ACHN (cell line): ENCODE results near the gene RAPGEF5.
A peak's percentile ranks its signal among the peaks of the same experiment; 100 is the strongest.

Source experiments
- DNase-seq: peaks from one replicate; pipeline ENCODE4 v3.0.0-alpha.2; 2015
- in situ Hi-C: cut with HindIII; loops from 2 replicates; pipeline ENCODE4 v1.10.0; 2017; ENCODE audit warnings: low sequenced_read_pairs, low pct_ligation_motif_present, low pct_unique_long_range_greater_than_20kb

Gene RAPGEF5

DNA sequence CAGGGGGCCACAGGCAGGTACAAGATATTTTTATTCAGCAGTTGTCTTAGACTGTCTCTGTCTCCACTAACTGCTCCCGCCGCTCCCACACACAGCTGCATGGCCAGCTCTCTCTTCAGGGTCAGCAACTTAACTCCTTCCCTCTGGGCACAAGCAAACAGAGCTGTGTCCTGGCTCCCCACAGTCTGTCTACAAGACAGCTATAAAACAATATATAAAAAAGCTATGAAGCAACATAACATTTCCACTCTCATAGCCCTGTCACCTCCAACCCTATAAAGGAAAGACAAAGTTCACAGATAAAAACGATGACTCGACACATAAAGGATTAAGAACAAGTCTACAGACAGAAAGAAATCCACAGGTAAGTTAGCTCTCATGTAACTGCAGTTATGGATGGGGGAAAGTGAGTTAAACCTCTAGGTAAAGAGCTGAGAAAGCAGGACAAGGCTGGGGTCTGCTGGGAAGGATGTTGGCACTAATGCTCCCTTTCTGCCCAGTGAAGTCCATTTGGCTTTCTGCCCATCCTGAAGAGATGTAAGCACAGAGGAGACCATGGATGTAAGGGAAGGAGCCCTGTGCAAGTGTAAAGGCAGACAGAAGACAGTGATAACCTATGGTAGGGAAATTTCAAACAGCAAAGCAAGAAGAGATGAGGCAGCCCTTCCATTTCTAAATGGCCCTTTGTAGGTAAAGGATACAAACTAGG, 27.0 kb downstream of the RAPGEF5 start:
- no peak for DNase-seq

DNA sequence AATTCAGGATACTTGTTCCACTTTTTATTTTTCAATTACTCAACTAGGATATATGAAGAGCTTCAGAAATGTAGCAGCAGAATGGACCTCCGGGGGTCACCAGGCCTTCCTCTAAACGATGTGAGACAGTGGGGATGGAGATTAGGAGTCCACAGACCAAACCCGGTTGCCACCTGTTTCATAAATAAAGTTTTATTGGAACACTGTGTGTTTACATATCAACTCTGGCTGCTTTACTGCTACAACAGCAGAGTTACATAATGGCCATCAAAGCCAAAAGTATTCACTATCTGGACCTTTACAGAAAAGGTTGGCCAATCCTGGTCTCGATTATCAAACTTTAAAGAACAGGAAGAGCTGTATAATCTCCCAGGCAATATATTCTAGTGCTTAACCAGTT, 30.8 kb downstream of the RAPGEF5 start:
- in situ Hi-C loops, result no loop called here
- no peak for DNase-seq

More for the DNA sequence above, 27.0 kb downstream of the RAPGEF5 start:
- in situ Hi-C loops, result no loop called here

DNA sequence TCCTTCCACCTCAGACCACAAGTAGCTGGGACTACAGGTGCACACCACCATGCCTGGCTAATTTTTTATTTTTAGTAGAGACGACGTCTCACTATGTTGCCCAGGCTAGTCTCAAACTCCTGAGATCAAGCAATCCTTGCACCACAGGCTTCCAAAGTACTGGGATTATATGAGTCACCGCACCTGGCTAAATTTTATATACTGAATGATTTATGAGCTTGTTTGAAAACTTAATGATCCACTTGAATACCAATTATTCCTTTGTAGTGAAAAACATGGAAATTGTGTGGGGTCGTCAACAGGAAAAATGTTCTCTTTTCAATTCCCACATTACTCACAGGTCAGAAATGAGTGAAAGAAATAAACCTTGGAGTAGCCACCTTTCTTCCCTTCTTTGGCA, 31.3 kb downstream of the RAPGEF5 start:
- in situ Hi-C loops, result no loop called here

DNA sequence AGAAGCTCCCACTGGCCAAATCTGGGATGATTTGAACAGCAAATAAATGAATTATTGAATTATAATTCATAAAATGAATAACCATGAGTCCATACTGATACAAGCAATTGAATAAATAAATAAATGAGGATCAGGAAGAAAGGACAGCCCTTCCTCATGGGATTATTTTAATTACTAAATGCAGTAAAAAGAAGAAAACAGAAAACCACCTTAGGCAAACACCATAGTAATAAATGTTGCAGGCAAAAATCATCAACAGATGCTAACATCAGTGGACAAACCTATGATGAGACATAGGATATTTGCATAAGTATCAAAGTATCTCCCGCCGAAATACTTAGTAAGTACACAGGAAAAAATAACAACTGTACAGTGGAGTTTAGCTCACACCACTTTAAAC, 33.2 kb downstream of the RAPGEF5 start:
- in situ Hi-C loops, result no loop called here
- DNase-seq, result no peak

More for the DNA sequence above, 31.3 kb downstream of the RAPGEF5 start:
- no peak for DNase-seq

DNA sequence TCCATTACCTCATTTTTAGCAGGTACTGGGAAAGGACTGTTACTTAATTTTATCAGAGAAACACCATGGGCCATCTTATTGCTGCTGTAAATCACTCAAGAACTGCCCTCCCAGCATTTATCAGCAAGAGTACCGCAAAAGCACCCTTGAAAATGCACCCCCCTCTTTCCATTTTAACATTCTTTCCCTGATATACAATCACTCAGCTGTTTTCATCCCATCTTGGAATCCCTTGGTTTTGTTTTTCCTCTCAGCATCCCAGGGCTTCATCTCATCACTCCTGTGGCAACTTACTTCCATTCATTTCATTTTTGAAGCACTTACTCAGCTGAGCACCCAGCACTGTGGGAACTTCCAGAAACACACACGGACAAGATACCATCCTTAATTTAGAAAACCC, 36.5 kb downstream of the RAPGEF5 start:
- DNase-seq, result no peak
- in situ Hi-C loops, result no loop called here

DNA sequence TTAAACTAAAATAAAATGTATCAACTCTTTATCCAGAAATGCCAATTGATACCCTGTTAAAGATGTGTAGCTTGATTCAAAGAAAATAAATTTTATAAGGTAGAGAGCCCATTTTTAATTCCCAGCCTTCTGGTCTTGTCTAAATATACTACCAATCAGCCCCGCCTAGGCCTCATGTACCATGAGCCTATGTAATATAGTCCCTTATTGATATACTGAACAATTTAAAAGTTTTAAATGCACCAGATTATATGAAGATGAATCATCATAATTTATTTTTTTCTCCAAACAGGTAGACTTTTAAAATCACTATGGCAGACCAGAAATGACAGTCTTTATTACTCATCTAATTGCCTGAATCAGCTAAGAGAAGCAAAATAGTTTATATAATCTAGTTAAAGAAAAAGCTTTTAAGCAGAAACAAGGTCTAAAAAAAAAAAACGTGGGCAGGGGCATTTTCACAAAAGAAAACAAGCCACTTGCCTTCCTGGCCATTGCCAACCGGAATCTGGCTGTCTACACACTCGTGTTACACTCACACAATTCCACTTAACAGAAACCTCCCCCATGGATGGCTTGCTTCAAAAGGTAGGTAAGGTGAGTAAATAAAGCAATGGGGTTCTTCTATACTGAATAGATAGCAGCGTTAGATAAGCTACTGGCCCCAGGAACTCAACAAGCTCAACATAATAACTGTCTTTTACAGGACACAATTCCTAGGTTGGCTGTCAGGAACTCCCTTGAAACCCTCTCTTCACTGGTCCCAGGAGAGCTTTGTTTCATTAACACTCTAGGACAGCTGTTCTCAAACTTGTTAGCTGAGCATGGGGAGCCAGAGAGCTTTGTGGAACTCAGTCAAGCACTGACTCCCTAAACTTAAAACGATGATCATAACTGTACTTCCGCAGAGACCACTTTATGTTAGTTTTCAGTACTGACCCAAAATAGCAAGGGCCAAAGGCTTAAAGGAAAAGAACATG, 37.2 kb downstream of the RAPGEF5 start:
- DNase-seq, result no peak
- in situ Hi-C loops, result no loop called here

DNA sequence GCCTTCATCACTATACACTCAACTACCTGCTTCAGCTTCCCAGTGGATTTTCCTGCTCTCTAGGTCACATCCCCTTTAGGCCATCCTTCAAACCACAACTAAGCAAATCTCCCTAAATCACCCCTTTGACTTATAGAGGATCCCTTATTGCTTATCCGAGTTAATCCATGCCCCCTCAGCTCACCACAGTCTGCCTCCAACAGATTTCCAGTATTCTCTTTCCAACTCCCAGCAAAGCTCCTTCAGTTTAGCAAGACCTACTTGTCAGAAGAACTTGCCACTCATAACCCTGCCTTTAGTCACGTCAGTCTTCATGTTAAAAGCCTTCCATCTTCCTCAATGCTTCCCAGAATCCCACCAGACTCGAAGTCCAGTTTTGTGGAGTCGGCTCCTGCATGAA, 38.6 kb downstream of the RAPGEF5 start:
- in situ Hi-C loops, result no loop called here

DNA sequence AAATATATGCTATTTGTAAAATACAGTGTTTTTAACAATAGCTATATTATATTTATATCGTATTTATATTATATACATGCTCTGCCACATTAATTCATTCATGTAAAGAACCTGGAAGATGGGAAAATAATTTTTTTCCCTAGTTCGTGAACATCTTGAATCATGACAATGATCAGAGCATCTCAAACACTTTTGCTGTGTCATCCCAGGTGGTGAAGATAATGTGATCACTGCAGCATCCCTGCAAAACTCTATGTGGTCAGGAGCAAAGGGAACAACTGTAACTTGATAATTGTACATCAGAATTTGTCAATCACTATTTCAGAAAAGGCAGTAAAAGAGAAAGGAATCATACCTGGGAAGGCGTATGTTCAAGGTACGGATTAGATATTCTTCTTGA, 39.3 kb downstream of the RAPGEF5 start:
- in situ Hi-C loops, result no loop called here
- DNase-seq, result no peak

More for the DNA sequence above, 38.6 kb downstream of the RAPGEF5 start:
- DNase-seq, result no peak

DNA sequence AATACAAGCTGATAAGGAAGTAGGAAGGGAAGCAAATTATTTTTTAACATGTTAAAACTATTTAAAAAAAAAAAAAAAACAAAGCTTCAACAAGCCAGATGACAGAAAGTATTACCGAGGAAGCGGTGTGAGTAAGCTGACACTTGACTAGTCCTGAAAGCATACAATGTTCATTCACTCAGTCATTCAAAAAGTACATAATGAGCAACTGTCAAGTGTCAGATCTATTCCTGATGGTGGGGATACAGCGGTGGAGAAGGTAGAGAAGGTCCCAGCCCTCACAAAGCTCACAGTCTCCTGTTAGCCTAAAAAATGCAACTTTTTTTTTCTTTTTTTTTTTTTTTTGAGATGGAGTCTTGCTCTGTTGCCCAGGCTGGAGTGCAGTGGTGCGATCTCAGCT, 40.0 kb downstream of the RAPGEF5 start:
- DNase-seq, result no peak
- in situ Hi-C loops, result no loop called here

DNA sequence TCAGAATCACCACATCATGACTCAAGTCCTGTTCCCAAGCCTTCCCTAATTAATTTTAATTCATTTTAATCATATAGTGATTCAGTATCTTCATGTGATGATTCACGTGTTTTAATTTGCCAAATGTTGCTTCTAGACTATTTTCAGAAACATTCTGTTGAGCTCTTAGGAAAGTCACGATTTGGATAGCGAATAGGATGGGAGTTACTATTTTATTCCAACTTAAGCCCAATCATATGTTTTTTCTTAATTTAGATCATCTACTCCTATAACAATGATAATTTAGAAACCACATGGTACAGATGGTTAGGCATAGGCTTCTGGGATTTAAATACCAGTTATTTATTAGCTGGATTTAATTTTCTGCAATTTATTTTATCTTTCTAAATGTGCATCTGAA, 49.1 kb downstream of the RAPGEF5 start:
- in situ Hi-C loops, result no loop called here
- DNase-seq, result no peak

DNA sequence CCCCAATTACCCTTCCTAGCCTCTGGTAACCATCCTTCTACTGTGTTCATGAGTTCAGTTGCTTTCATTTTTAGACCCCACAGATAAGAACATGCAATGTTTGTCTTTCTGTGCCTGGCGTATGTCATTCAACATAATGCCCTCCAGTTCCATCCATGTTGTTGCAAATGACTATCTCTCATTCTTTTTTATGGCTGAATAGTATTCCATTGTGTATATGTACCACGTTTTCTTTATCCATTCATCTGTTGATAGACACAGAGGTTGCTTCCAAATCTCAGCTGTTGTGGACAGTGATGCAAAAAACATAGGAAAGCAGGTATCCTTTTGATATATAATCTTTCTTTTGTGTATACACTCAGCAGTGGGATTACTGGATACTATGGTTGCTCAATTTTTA, 51.2 kb downstream of the RAPGEF5 start:
- in situ Hi-C loops, result no loop called here
- no peak for DNase-seq

DNA sequence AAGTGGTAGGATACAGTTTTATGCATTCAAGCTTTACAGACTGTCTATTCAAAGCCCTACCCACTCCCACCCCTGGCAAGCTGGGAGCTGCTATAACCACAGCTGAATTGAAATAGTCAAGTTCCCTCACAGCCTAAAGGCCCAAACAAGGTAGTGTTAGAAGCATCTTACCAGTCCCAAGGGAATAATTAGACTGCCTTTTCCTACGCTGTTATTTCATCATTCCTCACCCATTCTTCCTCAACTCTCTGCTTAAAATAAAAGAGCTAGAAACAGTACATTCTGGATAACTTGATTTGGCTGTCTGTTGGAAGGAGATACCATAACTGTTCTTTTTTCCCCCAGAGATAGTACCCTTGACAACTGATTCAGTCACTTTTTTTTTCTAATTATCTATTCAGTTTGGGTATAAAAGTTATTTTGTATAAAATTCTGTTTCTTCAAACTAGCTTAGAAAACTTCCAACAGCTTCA, 54.0 kb downstream of the RAPGEF5 start:
- DNase-seq, result no peak
- in situ Hi-C loops, result no loop called here

DNA sequence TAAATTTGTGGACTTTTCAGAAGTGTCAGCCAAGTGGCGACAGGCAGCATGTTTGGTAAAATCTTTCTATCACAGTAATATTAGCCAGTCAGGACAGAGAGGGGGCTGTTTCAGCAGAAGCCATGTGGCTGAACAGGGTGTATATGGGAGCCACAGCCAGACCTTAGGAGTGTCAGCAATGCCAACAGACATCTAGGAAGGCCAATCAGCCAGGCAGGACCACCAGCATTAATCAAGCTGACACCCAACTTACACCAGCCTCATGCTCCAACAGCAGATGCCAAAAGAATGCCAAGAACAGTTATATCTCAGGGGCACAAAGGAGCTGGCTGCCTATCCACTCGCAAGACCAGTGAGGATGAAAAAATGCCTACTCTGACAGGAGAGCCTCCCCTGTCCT, 54.8 kb downstream of the RAPGEF5 start:
- in situ Hi-C loops, result no loop called here

DNA sequence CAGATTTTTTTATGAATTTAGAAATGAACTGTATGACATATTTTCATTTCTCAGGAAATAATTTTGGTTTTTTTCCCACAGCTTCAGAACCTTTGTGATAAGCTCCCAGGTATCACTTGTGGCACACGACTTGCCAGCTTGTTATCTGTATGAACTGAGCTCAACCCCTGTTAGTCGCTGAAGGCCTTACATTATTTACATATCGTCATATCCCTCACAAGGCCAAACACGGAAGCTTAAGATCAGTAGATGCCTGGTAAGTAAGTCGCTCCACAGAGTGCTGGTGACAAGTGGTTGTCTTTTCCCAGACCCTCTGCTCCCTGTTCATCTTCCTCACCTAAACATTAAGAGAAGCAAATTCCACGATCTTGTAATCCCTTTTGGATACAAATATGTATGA, 55.2 kb downstream of the RAPGEF5 start:
- in situ Hi-C loops, result no loop called here
- no peak for DNase-seq

More for the DNA sequence above, 54.8 kb downstream of the RAPGEF5 start:
- no peak for DNase-seq

DNA sequence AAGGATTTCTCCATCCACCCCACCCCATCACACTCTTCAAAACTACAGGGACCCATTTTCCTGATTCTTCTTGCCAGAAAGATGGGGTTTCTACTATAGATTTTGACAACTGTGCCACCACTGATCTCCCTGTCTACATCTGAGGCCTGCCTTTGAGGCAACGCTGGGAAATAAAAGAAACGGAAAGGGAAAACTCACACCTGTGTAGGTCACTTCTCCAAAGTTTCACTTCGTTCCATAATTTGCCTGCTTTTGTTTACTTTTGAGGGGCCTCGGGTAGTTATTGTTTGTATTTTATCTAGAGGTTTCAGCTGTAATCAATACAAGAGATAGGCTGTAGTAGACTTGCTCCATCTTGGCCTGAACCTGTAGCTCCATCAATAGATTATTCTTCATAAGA, 56.1 kb downstream of the RAPGEF5 start:
- DNase-seq, result no peak
- in situ Hi-C loops, result no loop called here

DNA sequence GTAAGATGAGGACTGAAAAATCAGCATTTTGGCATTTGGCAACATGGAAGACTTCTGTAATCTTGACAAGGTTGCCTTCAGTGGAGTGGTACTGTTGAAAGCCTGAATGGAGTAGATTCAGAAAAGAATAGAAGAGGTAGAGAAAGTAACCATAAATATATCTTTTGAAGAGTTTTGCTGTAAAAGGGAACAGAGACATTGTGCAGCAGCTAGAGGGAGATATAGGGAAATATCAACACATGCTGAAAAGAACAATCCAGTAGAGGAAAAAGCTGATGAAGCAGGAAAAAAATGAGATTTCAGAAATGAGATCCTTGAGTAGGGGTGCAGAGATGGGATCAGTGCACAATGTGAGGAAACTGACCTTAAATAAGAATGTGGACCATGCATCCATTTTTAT, 60.0 kb downstream of the RAPGEF5 start:
- DNase-seq, result peak; percentile 30
- in situ Hi-C loops, result no loop called here

DNA sequence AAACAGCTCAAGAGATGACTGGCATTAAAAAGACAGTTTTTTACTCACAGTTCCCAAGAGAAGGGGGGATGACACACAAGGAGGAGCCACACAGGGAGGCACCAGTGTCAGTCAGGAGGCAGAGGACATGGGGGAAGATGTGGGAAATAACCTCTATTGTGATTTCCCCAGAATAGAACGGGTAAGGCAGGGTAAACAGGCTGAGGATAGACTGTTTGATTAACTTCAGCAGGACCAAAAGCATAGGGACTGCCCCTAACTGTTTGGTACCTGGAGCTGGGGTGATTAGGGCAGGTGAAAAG, 60.7 kb downstream of the RAPGEF5 start:
- DNase-seq, result no peak
- in situ Hi-C loops, result no loop called here

DNA sequence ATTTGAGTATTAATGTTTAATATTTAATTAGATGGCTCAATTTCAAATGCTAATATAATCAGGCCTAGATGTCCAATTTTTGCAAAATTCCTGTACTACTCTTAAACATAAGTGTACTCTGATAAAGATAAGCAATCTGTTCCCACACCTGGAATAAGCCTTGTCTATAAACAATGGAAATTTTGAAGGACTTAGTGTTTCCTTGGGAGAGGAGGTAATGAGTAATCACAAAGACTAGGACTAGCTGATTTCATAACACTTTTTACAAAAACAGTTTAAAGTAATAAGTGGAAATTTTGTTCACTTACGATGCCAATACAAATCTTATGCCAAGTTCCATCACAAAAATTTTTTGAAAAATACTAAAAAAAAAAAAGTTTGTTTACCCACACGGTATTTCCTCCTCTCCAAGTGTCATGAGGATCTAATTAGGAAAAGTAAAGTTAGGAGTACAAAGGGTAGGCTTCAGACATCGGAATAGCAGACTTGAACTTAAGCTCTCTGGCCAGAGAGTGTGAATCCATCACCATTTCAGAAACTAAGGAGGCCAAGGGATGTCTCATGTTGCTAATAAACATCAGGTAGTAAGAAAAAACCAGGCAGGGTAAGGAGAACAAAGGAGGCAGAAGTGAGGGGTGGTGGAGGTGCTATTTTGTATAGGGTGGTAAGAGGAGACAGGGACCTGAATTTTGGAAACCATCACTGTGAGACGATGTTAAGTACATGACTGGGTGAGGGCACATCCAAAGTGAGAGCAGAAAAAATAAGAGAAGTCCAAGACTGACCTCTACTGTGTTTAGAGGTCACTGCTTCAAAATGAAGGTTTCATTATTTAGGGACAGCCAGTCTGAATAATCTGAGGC, 61.3 kb downstream of the RAPGEF5 start:
- DNase-seq, result no peak
- in situ Hi-C loops, result no loop called here

DNA sequence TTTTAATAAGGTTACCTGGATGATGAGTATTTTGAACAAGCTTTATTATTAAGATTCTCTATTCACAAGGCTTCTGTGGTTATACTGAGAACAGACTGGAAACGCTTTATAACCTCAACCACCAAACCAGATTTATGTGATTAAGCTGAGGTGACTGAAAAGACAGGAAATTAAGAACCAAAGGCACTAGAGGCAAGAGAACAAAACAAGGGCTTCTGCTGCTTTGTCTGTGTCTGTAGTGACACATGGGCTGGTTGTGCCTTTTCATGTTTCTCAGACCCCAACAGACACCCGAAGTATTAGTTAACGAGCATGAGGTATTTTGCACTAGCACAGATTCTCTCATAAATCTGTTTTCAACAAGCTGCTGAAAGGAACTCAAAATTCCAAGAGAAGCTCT, 64.4 kb downstream of the RAPGEF5 start:
- in situ Hi-C loops, result no loop called here

More for the DNA sequence above, 64.4 kb downstream of the RAPGEF5 start:
- no peak for DNase-seq
